ENCODE data around the gene NUAK1.

NUAK1 gene

GRCh38 chr12:106062693-106063092 lies 76.1 kb downstream of the NUAK1 start:
- DNase-seq (ENCODE audit: low spot score): no peak

GRCh38 chr12:106058256-106059182 lies 80.2 kb downstream of the NUAK1 start:
- DNase-seq (ENCODE audit: low spot score): no peak

- DNase-seq (ENCODE audit: low spot score): no peak
These were observed 84.7 kb downstream of the NUAK1 start for GRCh38 chr12:106054049-106054448.

GRCh38 chr12:106051853-106052531 lies 86.8 kb downstream of the NUAK1 start:
- DNase-seq (ENCODE audit: low spot score): no peak

GRCh38 chr12:106049546-106049945 lies 89.2 kb downstream of the NUAK1 start:
- DNase-seq (ENCODE audit: low spot score): no peak

GRCh38 chr12:106049105-106049504 lies 89.6 kb downstream of the NUAK1 start:
- no peak for DNase-seq (ENCODE audit: low spot score)

- no peak for DNase-seq (ENCODE audit: low spot score)
These were observed 90.1 kb downstream of the NUAK1 start for GRCh38 chr12:106048676-106049075.

- DNase-seq (ENCODE audit: low spot score): no peak
These were observed 90.7 kb downstream of the NUAK1 start for GRCh38 chr12:106048016-106048415.

GRCh38 chr12:106046947-106047346 lies 91.8 kb downstream of the NUAK1 start:
- DNase-seq (ENCODE audit: low spot score): no peak

- no peak for DNase-seq (ENCODE audit: low spot score)
These were observed 92.4 kb downstream of the NUAK1 start for GRCh38 chr12:106046301-106046846.

GRCh38 chr12:106045251-106045674 lies 93.5 kb downstream of the NUAK1 start:
- no peak for DNase-seq (ENCODE audit: low spot score)

- DNase-seq (ENCODE audit: low spot score): no peak
These were observed 94.0 kb downstream of the NUAK1 start for GRCh38 chr12:106044773-106045172.

GRCh38 chr12:106042037-106042436 lies 96.7 kb downstream of the NUAK1 start:
- no peak for DNase-seq (ENCODE audit: low spot score)

GRCh38 chr12:106040521-106040920 lies 98.2 kb downstream of the NUAK1 start:
- no peak for DNase-seq (ENCODE audit: low spot score)

- DNase-seq (ENCODE audit: low spot score): no peak
These were observed 98.9 kb downstream of the NUAK1 start for GRCh38 chr12:106039646-106040404.

GRCh38 chr12:106039242-106039641 lies 99.5 kb downstream of the NUAK1 start:
- DNase-seq (ENCODE audit: low spot score): no peak

- no peak for DNase-seq (ENCODE audit: low spot score)
These were observed 101.0 kb downstream of the NUAK1 start for GRCh38 chr12:106037524-106038298.

- no peak for DNase-seq (ENCODE audit: low spot score)
These were observed 103.3 kb downstream of the NUAK1 start for GRCh38 chr12:106035421-106035820.

- DNase-seq (ENCODE audit: low spot score): no peak
These were observed 104.4 kb downstream of the NUAK1 start for GRCh38 chr12:106034316-106034715.

- DNase-seq (ENCODE audit: low spot score): no peak
These were observed 105.5 kb downstream of the NUAK1 start for GRCh38 chr12:106033161-106033675.

- DNase-seq (ENCODE audit: low spot score): no peak
These were observed 106.2 kb downstream of the NUAK1 start for GRCh38 chr12:106032623-106032925.

All from hematopoietic multipotent progenitor cell treated with erythropoietin and hydrocortisone succinate and interleukin-3 and kit ligand, for 15 days (in vitro differentiated cells).